H1 (cell line): ENCODE data around the gene MAP2K1. TPM values are rescaled to one million over a fixed set of nuclear protein-coding genes. Genes with fewer than 3 reads are reported as not detected.

Experiments
- CHD1 ChIP-seq: IDR thresholded peaks from 2 replicates; pipeline ENCODE4 v1.6.1; 2012; ENCODE audit warnings: low read depth, low read length, improper control_type of control experiment
- CHD7 ChIP-seq: fragments of 300-600 bp; sonication (generic); IDR thresholded peaks from 2 replicates; pipeline ENCODE4 v1.7.1; 2012; ENCODE audit warnings: low read length, moderate library complexity, mild to moderate bottlenecking, inconsistent platforms; ENCODE audit not compliant: insufficient replicate concordance
- CTBP2 ChIP-seq: IDR thresholded peaks from 2 replicates; pipeline ENCODE4 v1.7.0; 2011; ENCODE audit warnings: borderline replicate concordance, mild to moderate bottlenecking, moderate library complexity, mixed read lengths, low read length; ENCODE audit not compliant: insufficient read depth, insufficient read length
- GABPA ChIP-seq: IDR thresholded peaks from 2 replicates; pipeline ENCODE4 v1.6.1; 2011; ENCODE audit warnings: mild to moderate bottlenecking, low read length, moderate library complexity, borderline replicate concordance; ENCODE audit not compliant: insufficient read depth
- MAX ChIP-seq: IDR thresholded peaks from 2 replicates; pipeline ENCODE4 v1.6.1; 2012; ENCODE audit warnings: inconsistent platforms
- RNF2 ChIP-seq: fragments of 200-900, 300-1000 bp; sonication (generic); IDR thresholded peaks from 2 replicates; pipeline ENCODE4 v1.7.1; 2016; ENCODE audit warnings: borderline replicate concordance, low read depth, mild to moderate bottlenecking, antibody characterized with exemption, low read length; ENCODE audit not compliant: poor library complexity, severe bottlenecking; ENCODE audit errors: missing control alignments
- SIRT6 ChIP-seq: IDR thresholded peaks from one replicate; pipeline ENCODE4 v1.7.1; 2012; ENCODE audit warnings: low read length, inconsistent platforms
- SIX5 ChIP-seq: IDR thresholded peaks from 2 replicates; pipeline ENCODE4 v1.6.1; 2011; ENCODE audit warnings: mild to moderate bottlenecking, low read depth, low read length
- ZNF274 ChIP-seq: IDR thresholded peaks from 2 replicates; pipeline ENCODE4 v1.7.0; 2012; ENCODE audit warnings: low read length, borderline replicate concordance; ENCODE audit errors: extremely low read depth
- polyA plus RNA-seq, 7 experiments: library from polyadenylated mRNA; depleted of rRNA in 3 of 7; stranded (reverse) in 5 of 7; unstranded in 2 of 7; fragments of >200 nt in 5 of 7; fragments of 200-250 nt in 2 of 7; gene quantifications; 1 replicate in 5 of 7; 2 replicates in 1 of 7; 4 replicates in 1 of 7; pipeline versions ENCODE4 v1.2.1 to v1.2.3, GENCODE V29; 2011 to 2013; ENCODE audit warnings: missing spikeins in 2 of 7, mixed read lengths in 2 of 7
- total RNA-seq: library from RNA; stranded (reverse); fragmentation: NEBNext Ultra II Directional; extraction: Animal tissue kit (Norgen Biotek cat#: 25700); gene quantifications from 2 replicates; pipeline ENCODE4 v1.2.1, GENCODE V29; 2021
- TF ChIP-seq, protein P1 (sequence below): IDR thresholded peaks from 2 replicates; pipeline ENCODE4 v1.6.1; 2012; ENCODE audit warnings: inconsistent platforms

MAP2K1 gene
- total and polyA plus RNA-seq, 2 of the 8 experiments (the other 6 are each of a cell fraction or from before 2014, with no cell fraction given): 54.7 to 78.2 TPM

GRCh38 chr15:66419471-66419870 is 32.8 kb downstream of the MAP2K1 start (continued):
- TF ChIP-seq CHD7 (no peak), SIRT6 (no peak), CHD1 (no peak), GABPA (no peak), CTBP2 (no peak), RNF2 (no peak), ZNF274 (no peak), MAX (no peak), SIX5 (no peak)
- TF ChIP-seq, protein P1, sequence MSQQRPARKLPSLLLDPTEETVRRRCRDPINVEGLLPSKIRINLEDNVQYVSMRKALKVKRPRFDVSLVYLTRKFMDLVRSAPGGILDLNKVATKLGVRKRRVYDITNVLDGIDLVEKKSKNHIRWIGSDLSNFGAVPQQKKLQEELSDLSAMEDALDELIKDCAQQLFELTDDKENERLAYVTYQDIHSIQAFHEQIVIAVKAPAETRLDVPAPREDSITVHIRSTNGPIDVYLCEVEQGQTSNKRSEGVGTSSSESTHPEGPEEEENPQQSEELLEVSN: no peak
